ENCODE measurements around the gene DPH7.

DNA sequence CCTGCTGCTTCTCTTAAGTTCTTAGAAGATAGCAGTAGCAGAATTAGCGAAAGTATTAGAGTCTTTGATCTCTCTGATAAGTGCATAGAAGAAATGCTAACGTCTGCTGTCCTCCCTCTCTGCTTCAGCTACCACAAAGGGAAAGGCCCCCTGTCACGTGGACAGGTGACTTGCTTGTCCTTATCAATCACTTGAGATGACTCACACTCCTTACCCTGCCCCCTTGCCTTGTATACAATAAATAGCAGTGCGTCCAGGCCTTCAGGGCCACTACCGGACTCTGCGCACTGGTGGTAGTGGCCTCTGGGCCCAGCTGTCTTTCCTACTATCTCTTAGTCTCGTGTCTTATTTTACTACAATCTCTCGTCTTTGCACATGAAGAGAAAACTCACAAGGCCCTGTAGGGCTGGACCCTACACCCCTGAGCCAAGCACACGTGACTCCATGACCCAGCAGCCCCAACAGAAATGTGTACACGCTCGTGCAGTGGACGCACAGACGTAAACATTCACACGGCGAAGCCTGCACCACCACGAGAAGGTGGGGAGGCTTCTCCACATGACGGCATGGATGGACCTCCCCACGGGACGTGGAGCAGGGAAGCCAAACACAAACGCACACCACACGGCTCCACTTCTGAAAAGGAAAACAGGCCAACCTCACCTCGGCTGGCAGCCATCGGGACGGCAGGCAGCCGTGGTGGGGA, 66.8 kb downstream of the DPH7 start:
- TF ChIP-seq, protein P1, sequence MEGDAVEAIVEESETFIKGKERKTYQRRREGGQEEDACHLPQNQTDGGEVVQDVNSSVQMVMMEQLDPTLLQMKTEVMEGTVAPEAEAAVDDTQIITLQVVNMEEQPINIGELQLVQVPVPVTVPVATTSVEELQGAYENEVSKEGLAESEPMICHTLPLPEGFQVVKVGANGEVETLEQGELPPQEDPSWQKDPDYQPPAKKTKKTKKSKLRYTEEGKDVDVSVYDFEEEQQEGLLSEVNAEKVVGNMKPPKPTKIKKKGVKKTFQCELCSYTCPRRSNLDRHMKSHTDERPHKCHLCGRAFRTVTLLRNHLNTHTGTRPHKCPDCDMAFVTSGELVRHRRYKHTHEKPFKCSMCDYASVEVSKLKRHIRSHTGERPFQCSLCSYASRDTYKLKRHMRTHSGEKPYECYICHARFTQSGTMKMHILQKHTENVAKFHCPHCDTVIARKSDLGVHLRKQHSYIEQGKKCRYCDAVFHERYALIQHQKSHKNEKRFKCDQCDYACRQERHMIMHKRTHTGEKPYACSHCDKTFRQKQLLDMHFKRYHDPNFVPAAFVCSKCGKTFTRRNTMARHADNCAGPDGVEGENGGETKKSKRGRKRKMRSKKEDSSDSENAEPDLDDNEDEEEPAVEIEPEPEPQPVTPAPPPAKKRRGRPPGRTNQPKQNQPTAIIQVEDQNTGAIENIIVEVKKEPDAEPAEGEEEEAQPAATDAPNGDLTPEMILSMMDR (IDR thresholded peaks at IDR 0.05; ENCODE audit: poor library complexity) = no peak
- TF ChIP-seq EZH2 (IDR thresholded peaks at IDR 0.05; ENCODE audit: borderline replicate concordance) = no peak

Measured in hepatocyte (in vitro differentiated cells).